ENCODE measurements around the gene PMP22.

Gene PMP22

GRCh38 chr17:15264542-15264941 is 584 bp downstream of the PMP22 start:
- POLR2A ChIA-PET = no interaction called here
- CTCF ChIA-PET = interaction anchor here (1.1 to 2.4 kb wide), 2 partner anchors 11 to 239 kb away, joined by 3 to 10 read pairs; no protein-coding TSS in a partner anchor
- TF ChIP-seq, protein P1, sequence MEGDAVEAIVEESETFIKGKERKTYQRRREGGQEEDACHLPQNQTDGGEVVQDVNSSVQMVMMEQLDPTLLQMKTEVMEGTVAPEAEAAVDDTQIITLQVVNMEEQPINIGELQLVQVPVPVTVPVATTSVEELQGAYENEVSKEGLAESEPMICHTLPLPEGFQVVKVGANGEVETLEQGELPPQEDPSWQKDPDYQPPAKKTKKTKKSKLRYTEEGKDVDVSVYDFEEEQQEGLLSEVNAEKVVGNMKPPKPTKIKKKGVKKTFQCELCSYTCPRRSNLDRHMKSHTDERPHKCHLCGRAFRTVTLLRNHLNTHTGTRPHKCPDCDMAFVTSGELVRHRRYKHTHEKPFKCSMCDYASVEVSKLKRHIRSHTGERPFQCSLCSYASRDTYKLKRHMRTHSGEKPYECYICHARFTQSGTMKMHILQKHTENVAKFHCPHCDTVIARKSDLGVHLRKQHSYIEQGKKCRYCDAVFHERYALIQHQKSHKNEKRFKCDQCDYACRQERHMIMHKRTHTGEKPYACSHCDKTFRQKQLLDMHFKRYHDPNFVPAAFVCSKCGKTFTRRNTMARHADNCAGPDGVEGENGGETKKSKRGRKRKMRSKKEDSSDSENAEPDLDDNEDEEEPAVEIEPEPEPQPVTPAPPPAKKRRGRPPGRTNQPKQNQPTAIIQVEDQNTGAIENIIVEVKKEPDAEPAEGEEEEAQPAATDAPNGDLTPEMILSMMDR (IDR thresholded peaks at IDR 0.05; ENCODE audit: control extremely low read depth, extremely low read depth, low read depth, missing control alignments) = no peak
- no peak for DNase-seq (ENCODE audit: extremely low spot score)

DNA sequence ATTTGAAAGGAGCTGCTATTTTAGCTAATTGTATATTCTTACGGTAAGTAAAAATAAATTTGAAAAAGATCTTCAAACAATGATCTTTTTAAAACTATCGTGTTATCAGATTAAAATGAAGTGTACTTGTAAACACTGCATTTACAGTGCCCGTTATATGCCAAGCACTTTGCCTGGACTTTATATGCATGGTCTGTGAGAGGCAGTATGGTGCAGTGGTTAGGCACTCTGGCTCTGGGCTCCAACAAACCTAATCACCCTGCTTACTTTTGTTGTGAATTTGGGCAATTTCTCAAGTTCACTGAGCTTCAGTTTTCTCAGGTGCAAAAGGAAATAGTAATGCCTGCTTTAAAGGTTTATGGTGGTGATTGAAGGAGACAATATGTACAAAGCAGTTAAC is 1.4 kb downstream of the PMP22 start:
- POLR2A ChIA-PET = no interaction called here
- TF ChIP-seq, protein P1 (IDR thresholded peaks at IDR 0.05; ENCODE audit: control extremely low read depth, extremely low read depth, low read depth, missing control alignments) = no peak
- no peak for DNase-seq (ENCODE audit: extremely low spot score)
- CTCF ChIA-PET = interaction anchor here (1.1 to 2.4 kb wide), 4 partner anchors 9 to 240 kb away, joined by 3 to 10 read pairs (median 4); no protein-coding TSS in a partner anchor

GRCh38 chr17:15263206-15263579 is 1.9 kb downstream of the PMP22 start:
- ChIA-PET POLR2A (no interaction called here), CTCF (interaction anchor here (1.1 to 2.4 kb wide), 3 partner anchors 9 to 240 kb away, joined by 3 to 10 read pairs (median 6); no protein-coding TSS in a partner anchor)
- TF ChIP-seq, protein P1 (IDR thresholded peaks at IDR 0.05; ENCODE audit: control extremely low read depth, extremely low read depth, low read depth, missing control alignments) = no peak

DNA sequence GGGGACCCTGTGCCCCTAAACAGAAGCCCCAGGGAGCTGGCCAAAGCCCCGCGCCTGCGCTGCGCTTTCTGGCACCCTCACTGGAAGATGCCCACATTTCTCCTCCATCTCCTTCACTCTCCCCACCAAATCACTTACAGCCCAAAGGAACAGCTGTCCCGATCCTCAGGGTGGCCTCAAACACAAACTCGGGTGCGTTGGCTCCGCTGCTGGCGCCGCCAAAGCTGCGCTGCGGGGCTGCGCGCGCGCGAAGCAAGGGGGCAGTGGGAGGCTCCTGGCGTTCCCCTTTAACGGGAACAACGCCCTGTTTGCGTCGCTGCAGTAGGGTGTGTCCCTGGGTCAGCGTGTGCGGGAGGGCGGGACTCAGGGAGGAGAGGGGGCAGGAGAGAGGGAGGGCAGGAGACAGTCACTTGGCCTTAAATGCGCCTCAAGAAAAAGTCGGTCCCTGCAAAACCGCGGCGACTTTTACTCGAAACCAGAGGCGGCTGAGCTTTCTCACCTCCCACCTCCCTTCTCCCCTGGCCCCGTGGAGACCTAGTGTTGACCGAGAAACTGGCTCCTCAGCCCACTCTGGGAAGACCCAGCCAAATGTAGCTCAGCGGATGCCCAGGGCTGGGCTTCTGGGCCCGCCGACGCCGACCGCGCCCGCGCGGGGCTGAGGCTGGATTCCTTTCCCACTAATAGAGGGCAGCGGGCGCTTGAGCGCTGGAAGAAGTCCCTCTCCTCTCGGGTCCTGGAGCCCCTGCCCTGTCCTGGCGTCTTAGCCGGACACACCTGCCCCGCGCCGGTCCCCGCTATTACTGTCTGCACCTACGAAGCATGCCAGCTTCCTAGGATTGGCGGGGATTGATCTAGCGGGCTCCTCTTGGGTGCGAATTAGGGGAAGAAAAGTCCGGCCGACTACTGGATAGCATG is 2.6 kb downstream of the PMP22 start:
- TF ChIP-seq, protein P1 (IDR thresholded peaks at IDR 0.05; ENCODE audit: control extremely low read depth, extremely low read depth, low read depth, missing control alignments) = no peak
- no peak for DNase-seq (ENCODE audit: extremely low spot score)
- CTCF ChIA-PET = interaction anchor here (1.1 to 2.4 kb wide), 3 partner anchors 10 to 241 kb away, joined by 3 to 10 read pairs (median 6); no protein-coding TSS in a partner anchor
- POLR2A ChIA-PET = no interaction called here

More at GRCh38 chr17:15263206-15263579, 1.9 kb downstream of the PMP22 start:
- DNase-seq (ENCODE audit: extremely low spot score) = no peak

DNA sequence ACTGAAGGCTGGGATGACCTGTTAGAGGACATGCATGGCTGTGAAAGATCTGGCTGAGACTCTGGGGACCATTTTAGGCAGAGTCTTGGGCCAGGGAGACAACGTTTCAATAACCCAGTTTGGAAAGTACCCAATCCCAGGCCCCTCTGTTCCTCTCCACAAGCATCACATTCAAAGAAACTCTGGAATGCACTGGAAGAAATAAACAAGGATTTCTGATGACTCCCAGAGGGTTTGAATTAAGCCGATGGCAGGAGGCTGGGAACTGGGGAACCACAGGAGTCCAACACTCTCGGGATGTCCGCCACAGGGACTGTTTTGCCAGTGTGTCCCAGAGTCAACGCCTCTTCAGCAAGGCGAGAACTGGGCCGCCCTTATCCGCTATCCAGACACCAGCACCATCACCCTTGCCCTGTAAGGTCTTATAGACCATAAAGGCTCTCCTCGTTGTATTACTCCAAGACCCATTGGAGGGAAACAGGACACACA is 3.3 kb downstream of the PMP22 start:
- CTCF ChIA-PET = interaction anchor here (1.1 to 2.4 kb wide), 2 partner anchors 242 kb away, joined by 3 to 10 read pairs; no protein-coding TSS in a partner anchor
- POLR2A ChIA-PET = no interaction called here
- DNase-seq (ENCODE audit: extremely low spot score) = no peak
- TF ChIP-seq, protein P1 (IDR thresholded peaks at IDR 0.05; ENCODE audit: control extremely low read depth, extremely low read depth, low read depth, missing control alignments) = no peak

- no peak for DNase-seq (ENCODE audit: extremely low spot score)
- TF ChIP-seq, protein P1 (IDR thresholded peaks at IDR 0.05; ENCODE audit: control extremely low read depth, extremely low read depth, low read depth, missing control alignments) = no peak
- ChIA-PET POLR2A (no interaction called here), CTCF (interaction anchor here (1.1 kb wide), 1 partner anchor 243 kb away, joined by 3 read pairs; no protein-coding TSS in a partner anchor)
Observed at GRCh38 chr17:15261258-15261801, 3.8 kb downstream of the PMP22 start.
